ENCODE measurements around the gene TRERF1.
"Not testable (repeated sequence)": the region's sequence is repeated elsewhere in the genome, so short reads cannot be mapped to it uniquely, and the experiment has no call there.

TRERF1 gene

GRCh38 chr6:42217157-42217518 lies 234.6 kb downstream of the TRERF1 start:
- Histone ChIP-seq H3K14ac (ENCODE audit: low read length in 2 of 2) (no peak overlapping the region), H2AK5ac (ENCODE audit: low read length, severe bottlenecking) (no peak overlapping the region), H2AFZ (ENCODE audit: low read depth, low read length) (no peak overlapping the region), H3K36me3 (ENCODE audit: control insufficient read depth in 1 of 2, insufficient read depth in 2 of 2, low read depth in 1 of 2, low read length in 2 of 2) (peaks cover 5 to 22% of the 10 kb centered on the region in 2 experiments), H3K18ac (ENCODE audit: low read depth in 1 of 2, low read length in 2 of 2) (no peak overlapping the region), H2BK120ac (ENCODE audit: low read depth, low read length) (no peak overlapping the region), H3K4me2 (ENCODE audit: low read length, poor library complexity, severe bottlenecking) (peak overlapping the region; percentile 86), H3K79me1 (replicated peaks; ENCODE audit: low read length, poor library complexity, severe bottlenecking) (peaks cover 10% of the 10 kb centered on the region), H3K4me1 (ENCODE audit: control insufficient read depth, insufficient read depth, low read depth, low read length) (peaks cover 12% of the 10 kb centered on the region), H4K91ac (ENCODE audit: low read length) (no peak overlapping the region), H4K8ac (ENCODE audit: low read length) (no peak overlapping the region), H3K9me3 (ENCODE audit: control insufficient read depth, low read length) (no peaks in the 10 kb centered on the region), H3K4ac (ENCODE audit: low read depth in 1 of 2, low read length in 2 of 2) (no peak overlapping the region), H3K27ac (ENCODE audit: low read length, poor library complexity, severe bottlenecking) (peak overlapping the region; percentile 89), H3K23ac (ENCODE audit: low read length in 2 of 2) (no peak overlapping the region), H3K4me3 (ENCODE audit: insufficient read depth in 1 of 2, low read depth in 1 of 2, low read length in 2 of 2) (peak overlapping the region; percentile 41 to 98), H2BK5ac (ENCODE audit: low read depth, low read length, poor library complexity, severe bottlenecking) (no peak overlapping the region), H2BK15ac (ENCODE audit: low read depth, poor library complexity, severe bottlenecking) (no peak overlapping the region), H3K9ac (ENCODE audit: low read length) (peak overlapping the region; percentile 99), H2BK12ac (ENCODE audit: low read length in 2 of 2) (no peak overlapping the region), H3K27me3 (ENCODE audit: control insufficient read depth in 1 of 2, insufficient read depth in 1 of 2, low read length in 2 of 2) (no peaks in the 10 kb centered on the region)
- 2% methylated on average over 5 of the region's 5 CpGs for WGBS
- no peak for DNase-seq

- H3K18ac ChIP-seq (ENCODE audit: low read depth in 1 of 2, low read length in 2 of 2); DNase-seq; H3K79me1 ChIP-seq (replicated peaks; ENCODE audit: low read length, poor library complexity, severe bottlenecking); H2BK120ac ChIP-seq (ENCODE audit: low read depth, low read length); H3K9me3 ChIP-seq (ENCODE audit: control insufficient read depth, low read length); H2BK15ac ChIP-seq (ENCODE audit: low read depth, poor library complexity, severe bottlenecking); H4K91ac ChIP-seq (ENCODE audit: low read length); H3K23ac ChIP-seq (ENCODE audit: low read length in 2 of 2); H3K27me3 ChIP-seq (ENCODE audit: control insufficient read depth in 1 of 2, insufficient read depth in 1 of 2, low read length in 2 of 2); H2AK5ac ChIP-seq (ENCODE audit: low read length, severe bottlenecking); H3K4ac ChIP-seq (ENCODE audit: low read depth in 1 of 2, low read length in 2 of 2); H2BK12ac ChIP-seq (ENCODE audit: low read length in 2 of 2); H4K8ac ChIP-seq (ENCODE audit: low read length); H3K14ac ChIP-seq (ENCODE audit: low read length in 2 of 2); H2BK5ac ChIP-seq (ENCODE audit: low read depth, low read length, poor library complexity, severe bottlenecking); H3K27ac ChIP-seq (ENCODE audit: low read length, poor library complexity, severe bottlenecking); H2AFZ ChIP-seq (ENCODE audit: low read depth, low read length): not testable (repeated sequence)
- peaks cover 6 to 29% of the 10 kb centered on the region in 2 experiments for H3K36me3 ChIP-seq (ENCODE audit: control insufficient read depth in 1 of 2, insufficient read depth in 2 of 2, low read depth in 1 of 2, low read length in 2 of 2)
- H3K9ac ChIP-seq (ENCODE audit: low read length) = peak overlapping the region; percentile 99
- H3K4me2 ChIP-seq (ENCODE audit: low read length, poor library complexity, severe bottlenecking) = peak overlapping the region; percentile 38
- H3K4me3 ChIP-seq (ENCODE audit: insufficient read depth in 1 of 2, low read depth in 1 of 2, low read length in 2 of 2) = peak overlapping the region in 1 of 2 experiments; percentile 98
- WGBS = 93% methylated on average over 16 of the region's 18 CpGs
- peaks cover 12% of the 10 kb centered on the region for H3K4me1 ChIP-seq (ENCODE audit: control insufficient read depth, insufficient read depth, low read depth, low read length)
Observed at GRCh38 chr6:42216495-42216894, 235.2 kb downstream of the TRERF1 start.

- peak overlapping the region; percentile 43 for H3K9ac ChIP-seq (ENCODE audit: low read length)
- no peak overlapping the region for H2BK120ac ChIP-seq (ENCODE audit: low read depth, low read length)
- H2BK12ac ChIP-seq (ENCODE audit: low read length in 2 of 2) = no peak overlapping the region
- H4K8ac ChIP-seq (ENCODE audit: low read length) = no peak overlapping the region
- H3K4me1 ChIP-seq (ENCODE audit: control insufficient read depth, insufficient read depth, low read depth, low read length) = peaks cover 8% of the 10 kb centered on the region
- peaks cover 12% of the 10 kb centered on the region for H3K79me1 ChIP-seq (replicated peaks; ENCODE audit: low read length, poor library complexity, severe bottlenecking)
- H2BK15ac ChIP-seq (ENCODE audit: low read depth, poor library complexity, severe bottlenecking) = no peak overlapping the region
- H2AK5ac ChIP-seq (ENCODE audit: low read length, severe bottlenecking) = no peak overlapping the region
- no peaks in the 10 kb centered on the region for H3K27me3 ChIP-seq (ENCODE audit: control insufficient read depth in 1 of 2, insufficient read depth in 1 of 2, low read length in 2 of 2)
- no peak overlapping the region for H3K4me3 ChIP-seq (ENCODE audit: insufficient read depth in 1 of 2, low read depth in 1 of 2, low read length in 2 of 2)
- H3K9me3 ChIP-seq (ENCODE audit: control insufficient read depth, low read length) = no peaks in the 10 kb centered on the region
- no peak overlapping the region for H2AFZ ChIP-seq (ENCODE audit: low read depth, low read length)
- H3K14ac ChIP-seq (ENCODE audit: low read length in 2 of 2) = no peak overlapping the region
- H3K36me3 ChIP-seq (ENCODE audit: control insufficient read depth in 1 of 2, insufficient read depth in 2 of 2, low read depth in 1 of 2, low read length in 2 of 2) = peaks cover 22 to 67% of the 10 kb centered on the region in 2 experiments
- no peak overlapping the region for H3K23ac ChIP-seq (ENCODE audit: low read length in 2 of 2)
- no peak for DNase-seq
- no peak overlapping the region for H3K4ac ChIP-seq (ENCODE audit: low read depth in 1 of 2, low read length in 2 of 2)
- no peak overlapping the region for H3K18ac ChIP-seq (ENCODE audit: low read depth in 1 of 2, low read length in 2 of 2)
- H3K4me2 ChIP-seq (ENCODE audit: low read length, poor library complexity, severe bottlenecking) = no peak overlapping the region
- no peak overlapping the region for H4K91ac ChIP-seq (ENCODE audit: low read length)
- no peak overlapping the region for H2BK5ac ChIP-seq (ENCODE audit: low read depth, low read length, poor library complexity, severe bottlenecking)
- no peak overlapping the region for H3K27ac ChIP-seq (ENCODE audit: low read length, poor library complexity, severe bottlenecking)
- WGBS = 63% methylated on average over 3 of the region's 3 CpGs
Observed at GRCh38 chr6:42212442-42212841, 239.3 kb downstream of the TRERF1 start.

- no peak overlapping the region for H4K91ac ChIP-seq (ENCODE audit: low read length)
- H3K14ac ChIP-seq (ENCODE audit: low read length in 2 of 2) = no peak overlapping the region
- H3K36me3 ChIP-seq (ENCODE audit: control insufficient read depth in 1 of 2, insufficient read depth in 2 of 2, low read depth in 1 of 2, low read length in 2 of 2) = peaks cover 22 to 71% of the 10 kb centered on the region in 2 experiments
- no peak overlapping the region for H3K18ac ChIP-seq (ENCODE audit: low read depth in 1 of 2, low read length in 2 of 2)
- no peak overlapping the region for H2BK12ac ChIP-seq (ENCODE audit: low read length in 2 of 2)
- H2BK120ac ChIP-seq (ENCODE audit: low read depth, low read length) = no peak overlapping the region
- no peak overlapping the region for H3K23ac ChIP-seq (ENCODE audit: low read length in 2 of 2)
- no peak overlapping the region for H3K4me2 ChIP-seq (ENCODE audit: low read length, poor library complexity, severe bottlenecking)
- H4K8ac ChIP-seq (ENCODE audit: low read length) = no peak overlapping the region
- peaks cover 8% of the 10 kb centered on the region for H3K4me1 ChIP-seq (ENCODE audit: control insufficient read depth, insufficient read depth, low read depth, low read length)
- no peaks in the 10 kb centered on the region for H3K27me3 ChIP-seq (ENCODE audit: control insufficient read depth in 1 of 2, insufficient read depth in 1 of 2, low read length in 2 of 2)
- no peak overlapping the region for H3K4me3 ChIP-seq (ENCODE audit: insufficient read depth in 1 of 2, low read depth in 1 of 2, low read length in 2 of 2)
- no peak overlapping the region for H3K4ac ChIP-seq (ENCODE audit: low read depth in 1 of 2, low read length in 2 of 2)
- H3K9me3 ChIP-seq (ENCODE audit: control insufficient read depth, low read length) = no peaks in the 10 kb centered on the region
- no peak overlapping the region for H3K9ac ChIP-seq (ENCODE audit: low read length)
- no peak overlapping the region for H2AFZ ChIP-seq (ENCODE audit: low read depth, low read length)
- H2BK15ac ChIP-seq (ENCODE audit: low read depth, poor library complexity, severe bottlenecking) = no peak overlapping the region
- 92% methylated on average over 2 of the region's 6 CpGs for WGBS
- H2AK5ac ChIP-seq (ENCODE audit: low read length, severe bottlenecking) = no peak overlapping the region
- H3K27ac ChIP-seq (ENCODE audit: low read length, poor library complexity, severe bottlenecking) = no peak overlapping the region
- H2BK5ac ChIP-seq (ENCODE audit: low read depth, low read length, poor library complexity, severe bottlenecking) = no peak overlapping the region
- H3K79me1 ChIP-seq (replicated peaks; ENCODE audit: low read length, poor library complexity, severe bottlenecking) = peaks cover 11% of the 10 kb centered on the region
- DNase-seq = no peak
Observed at GRCh38 chr6:42211726-42212125, 240.0 kb downstream of the TRERF1 start.

All from mesenchymal stem cell (in vitro differentiated cells and primary cell).